IMR-90 (cell line): ENCODE data around the gene ALDH18A1. TPM values are rescaled to one million over a fixed set of nuclear protein-coding genes. Genes with fewer than 3 reads are reported as not detected.

Experiments used
- ATAC-seq: fragments of 200-7000 bp; cut with Tn5 transposase; 2 replicates; pipeline ENCODE4 v1.9.1; 2020; ENCODE audit warnings: low read depth, mild to moderate bottlenecking, moderate library complexity
- BruUV-seq: library from RNA; stranded (reverse); fragments of 400-500 nt; replicated peaks from 2 replicates; lab custom pipeline; 2021; lab: Mats Ljungman, UMichigan
- CTCF ChIA-PET: fragments of 300-600 bp; formaldehyde crosslinking; extraction: SDS; loops from one replicate; lab custom pipeline; 2021; ENCODE audit warnings: antibody characterized with exemption; lab: Yijun Ruan, JAX
- POLR2A ChIA-PET: fragments of 300-600 bp; sonication (Branson Sonifier 250); formaldehyde crosslinking; loops from one replicate; lab custom pipeline; 2022; ENCODE audit warnings: antibody characterized with exemption; ENCODE audit not compliant: unreplicated experiment; lab: Charles Lee
- DNase-seq: peaks from one replicate; pipeline ENCODE4 v3.0.0; 2013
- H2AFZ ChIP-seq: replicated peaks from 2 replicates; pipeline ENCODE3; 2013; ENCODE audit warnings: low read length, mild to moderate bottlenecking; ENCODE audit not compliant: poor library complexity
- H2AK5ac ChIP-seq: 2 replicates; pipeline ENCODE4 v1.6.1; 2013; ENCODE audit warnings: low read depth, low read length, inconsistent platforms
- H2AK9ac ChIP-seq: replicated peaks from 2 replicates; pipeline ENCODE3; 2013; ENCODE audit warnings: mild to moderate bottlenecking, low read depth, low read length, moderate library complexity; ENCODE audit not compliant: poor library complexity
- H2BK120ac ChIP-seq: 2 replicates; pipeline ENCODE4 v1.6.1; 2013; ENCODE audit warnings: low read depth, low read length, inconsistent platforms
- H2BK15ac ChIP-seq: 3 replicates; pipeline ENCODE4 v1.6.1; 2013; ENCODE audit warnings: low read depth, low read length, inconsistent platforms
- H2BK20ac ChIP-seq: 2 replicates; pipeline ENCODE4 v1.6.1; 2013; ENCODE audit warnings: low read depth, mild to moderate bottlenecking, inconsistent platforms, low read length, moderate library complexity
- H2BK5ac ChIP-seq: 2 replicates; pipeline ENCODE4 v1.6.1; 2013; ENCODE audit warnings: mild to moderate bottlenecking, low read depth, low read length, inconsistent platforms; ENCODE audit not compliant: poor library complexity, severe bottlenecking
- H3K14ac ChIP-seq: replicated peaks from 2 replicates; pipeline ENCODE4 v1.6.1; 2013; ENCODE audit warnings: low read depth, low read length, inconsistent platforms
- H3K18ac ChIP-seq: 2 replicates; pipeline ENCODE4 v1.6.1; 2013; ENCODE audit warnings: low read depth, low read length, control low read depth
- H3K23ac ChIP-seq: 2 replicates; pipeline ENCODE4 v1.6.1; 2013; ENCODE audit warnings: low read depth, low read length, inconsistent platforms
- H3K27ac ChIP-seq: 2 replicates; pipeline ENCODE4 v1.5.1; 2013; ENCODE audit warnings: mild to moderate bottlenecking, control low read depth, low read length; ENCODE audit not compliant: insufficient read depth
- H3K27me3 ChIP-seq: 2 replicates; pipeline ENCODE4 v1.6.1; 2013; ENCODE audit warnings: low read length; ENCODE audit not compliant: control insufficient read depth, insufficient read depth
- H3K36me3 ChIP-seq: 2 replicates; pipeline ENCODE4 v1.6.1; 2013; ENCODE audit warnings: low read length, mixed read lengths; ENCODE audit not compliant: control insufficient read depth, insufficient read depth
- H3K4ac ChIP-seq: 2 replicates; pipeline ENCODE4 v1.6.1; 2013; ENCODE audit warnings: low read depth, low read length, inconsistent platforms
- H3K4me1 ChIP-seq: 2 replicates; pipeline ENCODE4 v1.6.1; 2013; ENCODE audit warnings: low read length, mixed read lengths; ENCODE audit not compliant: control insufficient read depth, insufficient read depth
- H3K4me2 ChIP-seq: 2 replicates; pipeline ENCODE4 v1.6.1; 2013; ENCODE audit warnings: low read depth, mild to moderate bottlenecking, control low read depth, low read length, moderate library complexity
- H3K4me3 ChIP-seq: 2 replicates; pipeline ENCODE4 v1.5.1; 2013; ENCODE audit warnings: low read depth, mild to moderate bottlenecking, control low read depth, low read length, moderate library complexity; ENCODE audit not compliant: insufficient read depth
- H3K56ac ChIP-seq: 2 replicates; pipeline ENCODE4 v1.6.1; 2013; ENCODE audit warnings: low read length, inconsistent platforms; ENCODE audit not compliant: insufficient read depth; ENCODE audit errors: extremely low read depth
- H3K79me1 ChIP-seq, 2 experiments: 2 replicates each; pipeline ENCODE4 v1.6.1; 2013; ENCODE audit warnings: low read length in 2 of 2, inconsistent platforms in 1 of 2, low read depth in 1 of 2
- H3K9ac ChIP-seq: 2 replicates; pipeline ENCODE4 v1.6.1; 2013; ENCODE audit warnings: low read depth, low read length, control low read depth
- H3K9me1 ChIP-seq: 2 replicates; pipeline ENCODE4 v1.6.1; 2013; ENCODE audit warnings: low read length, inconsistent platforms; ENCODE audit not compliant: insufficient read depth
- H3K9me3 ChIP-seq: 2 replicates; pipeline ENCODE4 v1.6.1; 2013; ENCODE audit warnings: low read length; ENCODE audit not compliant: control insufficient read depth, insufficient read depth
- H4K20me1 ChIP-seq: 2 replicates; pipeline ENCODE4 v1.6.1; 2013; ENCODE audit warnings: low read length, inconsistent platforms; ENCODE audit not compliant: insufficient read depth
- H4K5ac ChIP-seq: 2 replicates; pipeline ENCODE4 v1.6.1; 2013; ENCODE audit warnings: mild to moderate bottlenecking, low read depth, low read length, control low read depth
- H4K8ac ChIP-seq, 2 experiments: 2 replicates each; pipeline ENCODE4 v1.6.1; 2013; ENCODE audit warnings: low read depth in 2 of 2, low read length in 2 of 2, control low read depth in 1 of 2, inconsistent platforms in 1 of 2
- H4K91ac ChIP-seq: 2 replicates; pipeline ENCODE4 v1.6.1; 2013; ENCODE audit warnings: low read depth, low read length, inconsistent platforms; ENCODE audit not compliant: insufficient read depth
- BHLHE40 ChIP-seq: fragments of 150-350 bp; IDR thresholded peaks from 2 replicates; pipeline ENCODE4 v1.6.1; 2016; ENCODE audit warnings: mild to moderate bottlenecking, low read depth, low read length
- WGBS, 2 experiments: methylation state at CpG; one replicate each; pipeline versions ENCODE4 v1.1.5 to v1.1.7; 2013; ENCODE audit warnings: missing lambda C conversion rate in 2 of 2; ENCODE audit not compliant: insufficient read length in 1 of 2; ENCODE audit errors: extremely low coverage in 2 of 2; 5-methylcytosine and 5-hydroxymethylcytosine counted together
- dilution Hi-C: fragments of 300-500 bp; cut with HindIII; formaldehyde crosslinking; loops from one replicate; pipeline ENCODE4 v1.14.3; 2018; ENCODE audit warnings: low sequenced_read_pairs; ENCODE audit not compliant: unreplicated experiment
- in situ Hi-C: fragments of 300-500 bp; cut with MboI; formaldehyde crosslinking; loops from 3 replicates; pipeline ENCODE4 v1.14.3; 2019; ENCODE audit warnings: low sequenced_read_pairs, inconsistent platforms, mixed read lengths
- intact Hi-C: fragments of 100-400 bp; cut with micrococcal nuclease; formaldehyde crosslinking; loops from 2 replicates; pipeline ENCODE4 v1.10.0; 2022
- polyA plus RNA-seq, 3 experiments: library from polyadenylated mRNA; depleted of rRNA; stranded (reverse); fragments of >200 nt; gene quantifications; 2 replicates each; pipeline ENCODE4 v1.2.3, GENCODE V29; 2012; ENCODE audit warnings: low replicate concordance in 1 of 3
- total RNA-seq: library from RNA; depleted of rRNA; stranded (reverse); fragments of >200 nt; gene quantifications from 2 replicates; pipeline ENCODE4 v1.2.3, GENCODE V29; 2012

ALDH18A1 gene
- total and polyA plus RNA-seq, 2 of the 4 experiments (the other 2 are of a cell fraction), result 93.4 to 232 TPM

DNA sequence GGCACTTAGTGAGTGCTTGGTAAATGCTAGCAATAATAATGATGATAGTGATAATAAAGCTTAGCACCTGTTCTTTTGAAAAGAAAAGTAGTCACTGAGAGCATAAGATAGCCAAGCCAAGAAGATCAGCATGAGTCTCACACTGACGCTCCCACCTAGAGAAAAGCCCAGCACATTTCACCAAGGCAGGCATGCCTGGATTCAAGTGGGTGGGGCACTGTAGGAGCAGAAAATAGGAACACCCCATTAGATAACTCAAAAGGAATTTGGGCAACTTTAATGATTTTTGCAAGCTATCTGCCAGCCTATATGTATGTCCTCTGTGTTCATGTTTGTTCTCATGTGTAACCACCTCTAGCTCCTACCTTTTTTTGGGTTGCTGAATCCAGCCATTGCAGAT, 77.2 kb downstream of the ALDH18A1 start:
- TF ChIP-seq BHLHE40, result no peak
- H4K8ac ChIP-seq, result no peak overlapping the region
- no peaks in the 10 kb centered on the region for H3K4me1 ChIP-seq
- no peak overlapping the region for H3K4ac ChIP-seq
- no peak overlapping the region for H2BK120ac ChIP-seq
- H3K9me1 ChIP-seq, result no peaks in the 10 kb centered on the region
- no peak overlapping the region for H3K18ac ChIP-seq
- no peak overlapping the region for H4K91ac ChIP-seq
- BruUV-seq, result no TSS peak
- H2BK15ac ChIP-seq, result no peak overlapping the region
- no peaks in the 10 kb centered on the region for H3K79me1 ChIP-seq
- H3K27me3 ChIP-seq, result peaks cover 7% of the 10 kb centered on the region
- H4K20me1 ChIP-seq, result no peaks in the 10 kb centered on the region
- no peak overlapping the region for H2BK20ac ChIP-seq
- ATAC-seq, result no peak
- dilution Hi-C loops (no loop called here), intact Hi-C loops (no loop called here), in situ Hi-C loops (no loop called here)
- no peak overlapping the region for H3K4me2 ChIP-seq
- H3K9ac ChIP-seq, result no peak overlapping the region
- H2BK5ac ChIP-seq, result no peak overlapping the region
- POLR2A ChIA-PET, result no interaction called here
- no peak overlapping the region for H3K56ac ChIP-seq
- H3K9me3 ChIP-seq, result no peaks in the 10 kb centered on the region
- no peak overlapping the region for H3K27ac ChIP-seq
- no peak overlapping the region for H3K14ac ChIP-seq
- H3K36me3 ChIP-seq, result no peaks in the 10 kb centered on the region
- DNase-seq, result no peak
- no peak overlapping the region for H4K5ac ChIP-seq
- CTCF ChIA-PET, result no interaction called here
- H3K4me3 ChIP-seq, result no peak overlapping the region
- no peak overlapping the region for H2AFZ ChIP-seq
- H3K23ac ChIP-seq, result no peak overlapping the region
- H2AK5ac ChIP-seq, result no peak overlapping the region
- no peak overlapping the region for H2AK9ac ChIP-seq
- WGBS, 2 experiments, result no CpG with 5 or more reads among the region's 1 CpG
